ENCODE results near the gene DDO.

GRCh38 chr6:110462884-110463481, 47.6 kb upstream of the DDO start:
- no peak for TF ChIP-seq CTCF (conservative IDR thresholded peaks at IDR 0.05; ENCODE audit: low read depth in 2 of 2)
- TF ChIP-seq POLR2AphosphoS5 (IDR thresholded peaks at IDR 0.05; ENCODE audit: low read depth) = no peak
- no peak for TF ChIP-seq EZH2 (IDR thresholded peaks at IDR 0.05; ENCODE audit: low read depth, unreplicated experiment)
- no peak for TF ChIP-seq ZNF331 (CRISPR knock-in tag; IDR thresholded peaks at IDR 0.05; ENCODE audit: low read depth)
- no peak for TF ChIP-seq CREB1 (CRISPR knock-in tag; IDR thresholded peaks at IDR 0.05; ENCODE audit: low read depth)
- TF ChIP-seq REST (IDR thresholded peaks at IDR 0.05; ENCODE audit: unreplicated experiment) = no peak
- TF ChIP-seq EZH2phosphoT487 (IDR thresholded peaks at IDR 0.05; ENCODE audit: unreplicated experiment) = no peak
- no peak for TF ChIP-seq JUNB (IDR thresholded peaks at IDR 0.05; ENCODE audit: unreplicated experiment)
